ENCODE data around the gene BCL2L13.
A peak's percentile ranks its signal among the peaks of the same experiment; 100 is the strongest.
"Not testable (repeated sequence)": the region's sequence is repeated elsewhere in the genome, so short reads cannot be mapped to it uniquely, and the experiment has no call there.

Gene BCL2L13

GRCh38 chr22:17633998-17634323 lies 4.6 kb upstream of the BCL2L13 start:
- H3K4me3 ChIP-seq (ENCODE audit: low read depth, low read length), result no peak overlapping the region
- TF ChIP-seq CTCF (IDR thresholded peaks at IDR 0.05; ENCODE audit: control insufficient read depth, extremely low read depth, insufficient read depth), result no peak
- no peak for DNase-seq (ENCODE audit: low read depth)

DNA sequence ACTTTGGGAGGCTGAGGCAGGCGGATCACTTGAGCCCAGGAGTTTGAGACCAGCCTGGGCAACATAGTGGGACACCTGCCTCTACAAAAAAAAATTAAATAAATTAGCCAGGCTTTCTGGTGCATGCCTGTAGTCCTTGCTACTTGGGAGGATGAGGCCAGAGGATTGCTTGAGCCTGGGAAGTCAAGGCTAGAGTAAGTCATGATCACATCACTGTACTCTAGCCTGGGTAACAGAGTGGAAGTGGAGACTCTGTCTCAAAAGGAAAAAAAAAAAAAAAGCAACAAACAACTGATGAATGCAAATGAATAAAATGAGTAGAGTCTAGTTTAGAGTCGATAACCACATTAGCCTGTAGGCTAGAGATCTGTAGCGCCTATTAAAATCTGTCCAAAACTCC lies 3.9 kb upstream of the BCL2L13 start:
- TF ChIP-seq CTCF (IDR thresholded peaks at IDR 0.05; ENCODE audit: control insufficient read depth, extremely low read depth, insufficient read depth), result no peak

DNA sequence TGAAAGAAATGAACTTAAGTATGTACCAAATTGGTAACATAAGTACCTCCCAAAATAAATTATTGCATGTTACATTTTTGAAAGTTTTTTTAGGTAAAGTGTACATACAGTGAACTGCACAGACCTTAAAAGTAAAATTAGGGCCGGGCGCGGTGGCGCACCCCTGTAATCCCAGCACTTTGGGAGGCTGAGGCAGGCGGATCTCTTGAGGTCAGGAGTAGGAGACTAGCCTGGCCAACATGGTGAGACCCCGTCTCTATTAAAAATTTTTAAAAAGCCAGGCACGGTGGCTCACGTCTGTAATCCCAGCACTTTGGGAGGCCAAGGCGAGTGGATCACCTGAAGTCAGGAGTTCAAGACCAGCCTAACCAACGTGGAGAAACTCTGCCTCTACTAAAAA lies 1.7 kb upstream of the BCL2L13 start:
- H3K4me3 ChIP-seq (ENCODE audit: low read depth, low read length); DNase-seq (ENCODE audit: low read depth): not testable (repeated sequence)

More for the DNA sequence above, 3.9 kb upstream of the BCL2L13 start:
- H3K4me3 ChIP-seq (ENCODE audit: low read depth, low read length), result no peak overlapping the region
- no peak for DNase-seq (ENCODE audit: low read depth)

- H3K4me3 ChIP-seq (ENCODE audit: low read depth, low read length), result peak overlapping the region; percentile 67
- no peak for TF ChIP-seq CTCF (IDR thresholded peaks at IDR 0.05; ENCODE audit: control insufficient read depth, extremely low read depth, insufficient read depth)
- no peak for DNase-seq (ENCODE audit: low read depth)
Measured at GRCh38 chr22:17637490-17638181, 921 bp upstream of the BCL2L13 start.

- H3K4me3 ChIP-seq (ENCODE audit: low read depth, low read length), result peak overlapping the region; percentile 67
- TF ChIP-seq CTCF (IDR thresholded peaks at IDR 0.05; ENCODE audit: control insufficient read depth, extremely low read depth, insufficient read depth), result 0 out of 2 replicates have a peak, but pooled peaks have one; percentile 0
- no peak for DNase-seq (ENCODE audit: low read depth)
Measured at GRCh38 chr22:17638182-17638431, 450 bp upstream of the BCL2L13 start.

DNA sequence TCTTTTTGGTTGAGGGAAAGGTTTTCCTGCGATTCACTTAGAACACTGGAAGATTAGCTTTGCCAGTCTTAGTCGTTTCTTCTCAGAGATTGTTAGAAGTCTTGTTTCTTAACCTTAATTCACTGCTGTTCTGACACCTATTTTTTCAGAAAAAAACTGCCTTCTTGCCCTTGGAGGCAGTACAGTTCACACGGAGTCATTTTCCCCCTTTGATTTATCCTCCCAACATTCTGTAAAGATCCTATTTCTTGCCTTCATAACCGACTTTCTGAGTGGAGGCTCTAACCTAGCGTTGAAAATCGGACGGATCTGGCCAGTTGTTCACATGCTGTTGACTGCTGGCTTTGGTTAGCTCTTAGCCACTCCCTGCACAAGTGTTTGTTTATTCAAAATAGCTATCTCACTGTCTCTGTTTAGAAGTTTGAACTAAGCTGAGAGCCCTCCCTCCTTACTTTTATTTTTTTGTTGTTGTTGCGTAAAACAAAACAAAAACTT lies 737 bp downstream of the BCL2L13 start:
- H3K4me3 ChIP-seq (ENCODE audit: low read depth, low read length), result peak overlapping the region; percentile 67
- TF ChIP-seq CTCF (IDR thresholded peaks at IDR 0.05; ENCODE audit: control insufficient read depth, extremely low read depth, insufficient read depth), result no peak
- DNase-seq (ENCODE audit: low read depth), result peak; percentile 53

DNA sequence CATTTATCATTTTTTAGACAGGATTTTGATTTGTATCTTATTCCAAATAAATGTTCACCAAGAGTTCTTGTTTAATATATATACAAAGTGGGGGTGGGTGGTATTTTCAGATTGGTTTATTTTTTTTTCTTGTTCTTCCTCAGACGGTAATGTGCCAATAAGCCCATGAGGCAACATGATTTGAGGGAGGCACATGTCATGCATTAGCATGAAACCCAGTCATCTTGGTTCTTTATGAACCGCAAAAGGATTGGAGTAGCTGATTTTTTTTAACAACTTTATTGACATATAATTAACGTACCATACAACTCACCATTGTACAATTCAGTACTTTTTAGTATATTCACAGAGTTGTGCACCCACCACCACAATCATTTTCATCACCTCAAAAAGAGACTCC lies 2.7 kb downstream of the BCL2L13 start:
- DNase-seq (ENCODE audit: low read depth), result no peak
- H3K4me3 ChIP-seq (ENCODE audit: low read depth, low read length), result no peak overlapping the region
- TF ChIP-seq CTCF (IDR thresholded peaks at IDR 0.05; ENCODE audit: control insufficient read depth, extremely low read depth, insufficient read depth), result no peak

DNA sequence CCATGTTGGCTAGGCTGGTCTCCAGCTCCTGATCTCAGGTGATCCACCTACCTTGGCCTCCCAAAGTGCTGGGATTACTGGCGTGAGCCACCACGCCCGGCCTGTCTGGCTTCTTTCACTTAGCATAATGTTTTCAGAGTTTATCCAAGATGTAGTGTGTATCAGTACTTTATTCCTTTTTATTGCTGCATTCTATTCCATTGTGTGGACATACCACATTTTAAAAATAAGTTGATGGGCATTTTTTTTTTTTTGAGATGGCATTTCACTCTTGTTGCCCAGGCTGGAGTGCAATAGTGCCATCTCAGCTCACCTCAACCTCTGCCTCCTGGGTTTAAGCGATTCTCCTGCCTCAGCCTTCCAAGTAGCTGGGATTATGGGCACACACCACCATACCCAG lies 3.8 kb downstream of the BCL2L13 start:
- not testable (repeated sequence) for DNase-seq (ENCODE audit: low read depth); H3K4me3 ChIP-seq (ENCODE audit: low read depth, low read length)

Measured in LNCaP clone FGC (cell line).